PFSK-1 (cell line): Measurements from ENCODE around the gene DHX35.

Experiments used
- FOXP2 ChIP-seq: optimal IDR thresholded peaks from 2 replicates; pipeline ENCODE3; 2011; ENCODE audit warnings: borderline replicate concordance, control low read depth, inconsistent platforms; ENCODE audit not compliant: insufficient read depth; ENCODE audit errors: extremely low read length, extremely low read depth
- POLR2AphosphoS5 ChIP-seq: IDR thresholded peaks from 2 replicates; pipeline ENCODE4 v1.6.1; 2012; ENCODE audit warnings: low read depth, mild to moderate bottlenecking, control low read depth, low read length, moderate library complexity
- SIN3A ChIP-seq: IDR thresholded peaks from 2 replicates; pipeline ENCODE4 v1.6.1; 2012; ENCODE audit warnings: mild to moderate bottlenecking, low read length, moderate library complexity, borderline replicate concordance; ENCODE audit not compliant: insufficient read depth
- TAF1 ChIP-seq: IDR thresholded peaks from 2 replicates; pipeline ENCODE4 v1.6.1; 2012; ENCODE audit warnings: low read length, control low read depth, borderline replicate concordance; ENCODE audit not compliant: insufficient read depth
- TF ChIP-seq, protein P1 (sequence below), 2 experiments: IDR thresholded peaks; 2 replicates each; pipeline versions ENCODE4 v1.6.1 to v1.8.0; 2011 to 2012; ENCODE audit warnings: low read depth in 2 of 2, low read length in 2 of 2, control low read depth in 1 of 2, inconsistent platforms in 1 of 2, mild to moderate bottlenecking in 1 of 2, moderate library complexity in 1 of 2; ENCODE audit not compliant: insufficient read depth in 1 of 2

DHX35 gene

GRCh38 chr20:38962928-38963401 lies 821 bp downstream of the DHX35 start:
- TF ChIP-seq SIN3A (no peak), FOXP2 (no peak), TAF1 (no peak), POLR2AphosphoS5 (no peak)
- TF ChIP-seq, protein P1, sequence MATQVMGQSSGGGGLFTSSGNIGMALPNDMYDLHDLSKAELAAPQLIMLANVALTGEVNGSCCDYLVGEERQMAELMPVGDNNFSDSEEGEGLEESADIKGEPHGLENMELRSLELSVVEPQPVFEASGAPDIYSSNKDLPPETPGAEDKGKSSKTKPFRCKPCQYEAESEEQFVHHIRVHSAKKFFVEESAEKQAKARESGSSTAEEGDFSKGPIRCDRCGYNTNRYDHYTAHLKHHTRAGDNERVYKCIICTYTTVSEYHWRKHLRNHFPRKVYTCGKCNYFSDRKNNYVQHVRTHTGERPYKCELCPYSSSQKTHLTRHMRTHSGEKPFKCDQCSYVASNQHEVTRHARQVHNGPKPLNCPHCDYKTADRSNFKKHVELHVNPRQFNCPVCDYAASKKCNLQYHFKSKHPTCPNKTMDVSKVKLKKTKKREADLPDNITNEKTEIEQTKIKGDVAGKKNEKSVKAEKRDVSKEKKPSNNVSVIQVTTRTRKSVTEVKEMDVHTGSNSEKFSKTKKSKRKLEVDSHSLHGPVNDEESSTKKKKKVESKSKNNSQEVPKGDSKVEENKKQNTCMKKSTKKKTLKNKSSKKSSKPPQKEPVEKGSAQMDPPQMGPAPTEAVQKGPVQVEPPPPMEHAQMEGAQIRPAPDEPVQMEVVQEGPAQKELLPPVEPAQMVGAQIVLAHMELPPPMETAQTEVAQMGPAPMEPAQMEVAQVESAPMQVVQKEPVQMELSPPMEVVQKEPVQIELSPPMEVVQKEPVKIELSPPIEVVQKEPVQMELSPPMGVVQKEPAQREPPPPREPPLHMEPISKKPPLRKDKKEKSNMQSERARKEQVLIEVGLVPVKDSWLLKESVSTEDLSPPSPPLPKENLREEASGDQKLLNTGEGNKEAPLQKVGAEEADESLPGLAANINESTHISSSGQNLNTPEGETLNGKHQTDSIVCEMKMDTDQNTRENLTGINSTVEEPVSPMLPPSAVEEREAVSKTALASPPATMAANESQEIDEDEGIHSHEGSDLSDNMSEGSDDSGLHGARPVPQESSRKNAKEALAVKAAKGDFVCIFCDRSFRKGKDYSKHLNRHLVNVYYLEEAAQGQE (IDR thresholded peaks at IDR 0.05; ENCODE audit: insufficient read depth in 1 of 2, low read depth in 2 of 2, low read length in 2 of 2): no peak

GRCh38 chr20:38963745-38964144 lies 1.6 kb downstream of the DHX35 start:
- TF ChIP-seq TAF1 (no peak), SIN3A (no peak), FOXP2 (no peak), POLR2AphosphoS5 (no peak)
- TF ChIP-seq, protein P1 (IDR thresholded peaks at IDR 0.05; ENCODE audit: insufficient read depth in 1 of 2, low read depth in 2 of 2, low read length in 2 of 2): no peak

DNA sequence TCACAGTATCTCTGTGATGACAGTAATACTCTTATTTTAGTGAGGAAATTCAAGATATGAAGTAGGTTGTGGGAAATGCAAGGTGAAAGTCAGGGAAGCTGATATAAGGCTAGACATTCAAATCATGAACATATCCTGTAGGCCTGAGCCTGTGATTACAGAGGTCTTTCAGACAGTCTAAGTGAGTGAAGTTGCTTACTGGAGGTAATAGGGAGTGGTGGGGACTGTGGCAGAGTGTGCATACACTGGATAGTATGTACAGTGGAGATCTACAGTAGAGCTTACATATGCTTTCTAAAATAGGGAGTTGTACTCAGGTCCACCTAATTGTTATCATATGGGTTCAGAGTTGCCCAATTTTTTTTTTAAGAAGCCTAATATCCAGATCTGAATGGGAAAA lies 3.1 kb downstream of the DHX35 start:
- TF ChIP-seq FOXP2 (no peak), POLR2AphosphoS5 (no peak), SIN3A (no peak), TAF1 (no peak)
- TF ChIP-seq, protein P1 (IDR thresholded peaks at IDR 0.05; ENCODE audit: insufficient read depth in 1 of 2, low read depth in 2 of 2, low read length in 2 of 2): no peak

DNA sequence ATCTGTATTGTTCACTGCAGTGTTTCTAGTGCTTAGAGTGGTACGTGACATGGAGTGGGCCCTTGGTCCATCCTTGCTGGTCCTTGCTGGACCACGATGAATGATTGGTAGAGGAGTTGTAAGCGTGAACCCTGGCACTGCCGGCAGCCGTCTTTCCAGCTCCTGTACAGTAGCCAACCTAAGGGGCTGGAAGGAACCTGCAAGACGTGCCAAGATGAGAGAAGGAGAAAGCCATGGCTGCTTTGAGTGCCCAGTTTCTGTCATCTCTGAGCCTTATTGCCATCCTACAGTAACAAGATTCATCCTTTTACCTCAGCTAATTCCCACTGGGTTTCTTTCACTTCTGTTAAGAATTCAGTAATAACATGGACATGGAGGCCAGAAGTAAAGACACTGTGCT lies 5.9 kb downstream of the DHX35 start:
- TF ChIP-seq, protein P1 (IDR thresholded peaks at IDR 0.05; ENCODE audit: insufficient read depth in 1 of 2, low read depth in 2 of 2, low read length in 2 of 2): no peak
- no peak for TF ChIP-seq FOXP2
- TF ChIP-seq TAF1: no peak
- TF ChIP-seq SIN3A: no peak
- no peak for TF ChIP-seq POLR2AphosphoS5

GRCh38 chr20:38969708-38970107 lies 7.6 kb downstream of the DHX35 start:
- no peak for TF ChIP-seq TAF1
- TF ChIP-seq, protein P1 (IDR thresholded peaks at IDR 0.05; ENCODE audit: insufficient read depth in 1 of 2, low read depth in 2 of 2, low read length in 2 of 2): no peak
- TF ChIP-seq POLR2AphosphoS5: no peak
- no peak for TF ChIP-seq FOXP2
- TF ChIP-seq SIN3A: no peak
